ENCODE measurements around the gene AGAP1. TPM values are rescaled to one million over a fixed set of nuclear protein-coding genes. Genes with fewer than 3 reads are reported as not detected.

Gene AGAP1
- total RNA-seq, 1 donor from 2014 or later, result 36.2 TPM

DNA sequence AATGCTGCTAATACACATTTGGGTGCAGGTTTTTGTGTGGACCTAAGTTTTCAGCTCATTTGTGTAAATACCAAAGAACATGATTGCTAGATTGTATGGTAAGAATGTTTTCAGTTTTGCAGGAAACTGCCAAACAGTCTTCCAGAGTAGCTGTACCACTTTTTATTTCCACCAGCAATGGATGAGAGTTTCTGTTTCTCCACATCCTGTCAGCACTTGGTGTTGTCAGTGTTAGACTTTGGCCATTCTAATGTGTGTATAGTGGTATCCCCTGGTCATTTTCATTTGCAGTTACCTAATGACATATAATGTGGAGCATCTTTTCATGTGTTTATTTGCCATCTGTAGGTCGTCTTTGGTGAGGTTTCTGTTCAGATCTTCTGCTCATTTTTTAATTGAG is 337.9 kb downstream of the AGAP1 start:
- DNase-seq (no peak), ATAC-seq (no peak)
- TF ChIP-seq, protein P1, sequence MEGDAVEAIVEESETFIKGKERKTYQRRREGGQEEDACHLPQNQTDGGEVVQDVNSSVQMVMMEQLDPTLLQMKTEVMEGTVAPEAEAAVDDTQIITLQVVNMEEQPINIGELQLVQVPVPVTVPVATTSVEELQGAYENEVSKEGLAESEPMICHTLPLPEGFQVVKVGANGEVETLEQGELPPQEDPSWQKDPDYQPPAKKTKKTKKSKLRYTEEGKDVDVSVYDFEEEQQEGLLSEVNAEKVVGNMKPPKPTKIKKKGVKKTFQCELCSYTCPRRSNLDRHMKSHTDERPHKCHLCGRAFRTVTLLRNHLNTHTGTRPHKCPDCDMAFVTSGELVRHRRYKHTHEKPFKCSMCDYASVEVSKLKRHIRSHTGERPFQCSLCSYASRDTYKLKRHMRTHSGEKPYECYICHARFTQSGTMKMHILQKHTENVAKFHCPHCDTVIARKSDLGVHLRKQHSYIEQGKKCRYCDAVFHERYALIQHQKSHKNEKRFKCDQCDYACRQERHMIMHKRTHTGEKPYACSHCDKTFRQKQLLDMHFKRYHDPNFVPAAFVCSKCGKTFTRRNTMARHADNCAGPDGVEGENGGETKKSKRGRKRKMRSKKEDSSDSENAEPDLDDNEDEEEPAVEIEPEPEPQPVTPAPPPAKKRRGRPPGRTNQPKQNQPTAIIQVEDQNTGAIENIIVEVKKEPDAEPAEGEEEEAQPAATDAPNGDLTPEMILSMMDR (IDR thresholded peaks at IDR 0.05), result no peak
- no peak overlapping the region for H3K4me3 ChIP-seq
- no peak overlapping the region for H3K27ac ChIP-seq
- H3K27me3 ChIP-seq (ENCODE audit: low read depth), result no peaks in the 10 kb centered on the region
- intact Hi-C loops (cut with DNase I), result no loop called here
- H3K9me3 ChIP-seq, result no peaks in the 10 kb centered on the region
- peaks cover 11% of the 10 kb centered on the region for H3K36me3 ChIP-seq
- H3K4me1 ChIP-seq, result no peaks in the 10 kb centered on the region

DNA sequence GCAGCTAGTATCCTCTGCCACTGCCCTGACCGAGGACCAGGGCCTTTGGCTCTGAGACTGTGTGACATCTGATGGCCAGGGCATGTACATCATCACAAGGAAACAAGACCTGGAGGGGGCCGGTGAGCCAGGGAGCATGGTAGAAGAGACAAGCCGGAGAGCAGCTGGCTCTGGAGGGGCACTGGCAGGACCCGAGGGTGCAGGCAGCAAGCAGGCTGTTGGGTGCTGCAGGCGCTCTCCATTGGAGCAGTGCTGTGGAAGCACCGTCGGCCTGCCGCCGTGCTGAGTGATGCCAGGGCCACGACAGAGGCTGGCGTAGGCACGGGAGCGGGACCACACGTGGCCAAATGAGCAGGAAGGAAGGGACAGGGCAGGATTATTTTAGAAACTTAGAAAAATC is 339.1 kb downstream of the AGAP1 start:
- intact Hi-C loops (cut with DNase I), result no loop called here
- Histone ChIP-seq H3K27me3 (ENCODE audit: low read depth) (no peaks in the 10 kb centered on the region), H3K27ac (no peak overlapping the region), H3K36me3 (peaks cover 3% of the 10 kb centered on the region), H3K9me3 (no peaks in the 10 kb centered on the region), H3K4me1 (no peaks in the 10 kb centered on the region), H3K4me3 (no peak overlapping the region)
- TF ChIP-seq, protein P1 (IDR thresholded peaks at IDR 0.05), result no peak
- DNase-seq (no peak), ATAC-seq (no peak)

DNA sequence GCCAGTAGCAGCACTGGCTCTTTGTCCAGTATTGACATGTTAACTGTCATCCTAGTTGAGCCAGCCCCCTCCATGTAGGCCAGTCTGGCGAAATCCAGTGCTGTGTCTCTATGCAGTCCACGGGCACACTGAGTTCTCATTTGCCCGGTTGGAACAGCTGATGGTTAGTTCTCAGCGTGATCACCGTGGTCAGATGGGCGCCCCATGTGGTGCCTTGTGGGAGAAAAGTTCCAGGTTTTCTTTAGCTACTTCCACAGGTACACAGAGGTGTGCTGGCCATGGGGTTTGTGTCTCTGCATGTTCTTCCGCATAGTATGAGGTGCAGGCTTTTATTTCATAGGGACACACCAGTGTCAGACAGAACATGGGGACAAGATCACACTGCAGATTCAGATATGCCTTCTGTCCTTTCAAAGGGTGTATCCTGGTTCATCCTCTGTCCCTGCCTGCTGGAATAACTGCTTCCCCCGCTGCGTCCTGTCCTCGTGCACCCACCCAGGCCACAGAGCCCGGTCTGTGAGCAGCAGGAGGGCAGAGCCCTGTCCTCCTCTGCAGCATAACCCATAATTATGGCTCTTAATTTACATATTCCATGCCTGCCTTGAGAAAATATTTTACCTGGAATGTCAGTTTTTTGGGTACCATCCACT is 340.3 kb downstream of the AGAP1 start:
- ATAC-seq (no peak), DNase-seq (no peak)
- H3K9me3 ChIP-seq, result no peaks in the 10 kb centered on the region
- intact Hi-C loops (cut with DNase I), result no loop called here
- TF ChIP-seq, protein P1 (IDR thresholded peaks at IDR 0.05), result no peak
- no peak overlapping the region for H3K4me3 ChIP-seq
- H3K4me1 ChIP-seq, result no peaks in the 10 kb centered on the region
- H3K27ac ChIP-seq, result no peak overlapping the region
- H3K36me3 ChIP-seq, result peaks cover 2% of the 10 kb centered on the region
- no peaks in the 10 kb centered on the region for H3K27me3 ChIP-seq (ENCODE audit: low read depth)

DNA sequence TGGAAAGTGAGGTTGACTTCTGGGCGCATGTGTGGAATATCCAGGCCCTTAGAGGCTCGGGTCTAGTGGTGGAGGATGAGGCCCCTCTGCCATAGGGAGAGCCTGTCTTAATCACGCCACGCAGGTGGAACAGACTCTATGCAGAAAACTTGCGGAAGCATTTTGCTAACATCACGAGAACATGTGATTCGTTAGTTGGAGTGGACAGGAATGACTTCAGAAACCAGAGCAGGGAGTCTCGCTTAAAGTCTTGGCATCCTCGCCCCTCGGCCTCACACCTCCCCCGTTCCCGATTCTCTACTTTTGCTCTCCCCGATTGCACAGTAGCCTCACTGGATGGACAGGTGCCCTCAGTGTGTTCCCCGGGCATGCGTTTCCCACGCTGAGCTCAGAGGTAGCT is 340.9 kb downstream of the AGAP1 start:
- intact Hi-C loops (cut with DNase I), result no loop called here
- Histone ChIP-seq H3K27me3 (ENCODE audit: low read depth) (no peaks in the 10 kb centered on the region), H3K4me3 (no peak overlapping the region), H3K4me1 (no peaks in the 10 kb centered on the region), H3K36me3 (no peaks in the 10 kb centered on the region), H3K27ac (no peak overlapping the region), H3K9me3 (no peaks in the 10 kb centered on the region)
- ATAC-seq, result no peak
- TF ChIP-seq, protein P1 (IDR thresholded peaks at IDR 0.05), result no peak
- no peak for DNase-seq

DNA sequence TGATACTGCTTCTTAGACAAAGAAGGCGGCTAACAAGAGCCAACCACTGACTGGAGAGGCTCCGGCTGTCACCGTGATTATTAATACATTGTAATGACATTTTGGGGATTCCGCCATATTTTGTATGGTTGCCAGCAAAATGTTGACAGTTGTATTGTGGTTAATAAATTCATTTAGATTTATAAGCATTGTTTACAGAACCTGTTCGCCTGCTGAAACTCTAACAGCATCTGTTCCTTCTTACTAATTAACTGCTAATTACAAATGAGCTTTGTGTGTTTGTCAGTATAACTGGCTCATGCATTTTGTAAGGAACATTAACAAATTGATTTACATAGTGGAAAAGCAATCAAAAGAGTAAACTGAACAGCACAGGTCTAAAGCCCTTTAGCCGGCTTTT is 342.0 kb downstream of the AGAP1 start:
- ATAC-seq (no peak), DNase-seq (no peak)
- intact Hi-C loops (cut with DNase I), result no loop called here
- no peaks in the 10 kb centered on the region for H3K36me3 ChIP-seq
- H3K27me3 ChIP-seq (ENCODE audit: low read depth), result no peaks in the 10 kb centered on the region
- H3K27ac ChIP-seq, result no peak overlapping the region
- no peaks in the 10 kb centered on the region for H3K4me1 ChIP-seq
- TF ChIP-seq, protein P1 (IDR thresholded peaks at IDR 0.05), result no peak
- H3K4me3 ChIP-seq, result no peak overlapping the region
- no peaks in the 10 kb centered on the region for H3K9me3 ChIP-seq

Measured in lower lobe of right lung (tissue), 2 donors.